K562 (cell line): ENCODE data around the gene RARRES1. TPM values are rescaled to one million over a fixed set of nuclear protein-coding genes. Genes with fewer than 3 reads are reported as not detected.

Experiments
- CCNT2 ChIP-seq: IDR thresholded peaks from 2 replicates; pipeline ENCODE4 v1.6.1; 2011; ENCODE audit warnings: borderline replicate concordance, low read depth, mild to moderate bottlenecking, moderate library complexity, mixed read lengths, low read length; ENCODE audit not compliant: insufficient read length; ENCODE audit errors: extremely low read depth
- CHCHD3 ChIP-seq: fragments of 250-450 bp; sonication (Bioruptor Pico); IDR thresholded peaks from 2 replicates; pipeline ENCODE4 v2.1.2; 2022; ENCODE audit warnings: mild to moderate bottlenecking
- CHD7 ChIP-seq: fragments of 200-600 bp; sonication (generic); IDR thresholded peaks from one replicate; pipeline ENCODE4 v1.6.1; 2012; ENCODE audit warnings: mild to moderate bottlenecking, low read depth, low read length, inconsistent platforms
- GTF2E2 ChIP-seq: fragments of 200-800 bp; sonication (Bioruptor generic); IDR thresholded peaks from 2 replicates; pipeline ENCODE4 v1.6.1; 2016; ENCODE audit warnings: missing genetic modification characterization, missing compliant biosample characterization
- HBP1 ChIP-seq: fragments of 450-650 bp; formaldehyde crosslinking; IDR thresholded peaks from 2 replicates; pipeline ENCODE4 v1.4.0; 2022; ENCODE audit warnings: missing genetic modification characterization
- NCOA1 ChIP-seq: fragments of 450-650 bp; IDR thresholded peaks from 2 replicates; pipeline ENCODE4 v1.6.1; 2016; ENCODE audit warnings: low read depth
- NR2C1 ChIP-seq, 2 experiments: fragments of 450-650 bp; IDR thresholded peaks; 2 replicates each; pipeline ENCODE4 v1.6.1; 2017; ENCODE audit warnings: mild to moderate bottlenecking in 2 of 2, antibody characterized with exemption in 1 of 2, inconsistent platforms in 1 of 2, missing compliant biosample characterization in 1 of 2, missing genetic modification characterization in 1 of 2
- NR3C1 ChIP-seq: sonication (generic); formaldehyde crosslinking; IDR thresholded peaks from 2 replicates; pipeline ENCODE4 v1.8.1; 2022; ENCODE audit warnings: missing genetic modification reagents
- PBX2 ChIP-seq, 2 experiments: IDR thresholded peaks in 1 of 2; conservative IDR thresholded peaks in 1 of 2; 2 replicates each; pipeline ENCODE4 v1.6.1; 2016; ENCODE audit warnings: low read depth in 2 of 2, mild to moderate bottlenecking in 1 of 2, missing compliant biosample characterization in 1 of 2, missing genetic modification characterization in 1 of 2, moderate library complexity in 1 of 2
- PHB2 ChIP-seq: fragments of 450-650 bp; IDR thresholded peaks from 2 replicates; pipeline ENCODE4 v1.6.1; 2017; ENCODE audit warnings: low read depth
- ZNF384 ChIP-seq: IDR thresholded peaks from 2 replicates; pipeline ENCODE4 v1.6.1; 2012; ENCODE audit warnings: low read depth, low read length, improper control_type of control experiment
- ZNF583 ChIP-seq: fragments of 250-450 bp; sonication (Bioruptor Pico); IDR thresholded peaks from 2 replicates; pipeline ENCODE4 v1.4.0; 2020
- ZNF830 ChIP-seq: fragments of 250-450 bp; sonication (Bioruptor Pico); IDR thresholded peaks from 2 replicates; pipeline ENCODE4 v1.5.0; 2021; ENCODE audit warnings: mild to moderate bottlenecking
- polyA plus RNA-seq, 8 experiments: library from polyadenylated mRNA; depleted of rRNA in 4 of 8; stranded (reverse) in 5 of 8; unstranded in 3 of 8; fragments of >200 nt; fragmentation: Nextera tagmentation in 2 of 8; fragmentation: Illumina TruSeq in 1 of 8; extraction: Ambion mirVana in 2 of 8; extraction: Trizol in 1 of 8; gene quantifications; 2 replicates each; pipeline versions ENCODE4 v1.2.1 to v1.2.3, GENCODE V29; 2011 to 2014; ENCODE audit warnings: inconsistent platforms in 1 of 8, missing spikeins in 1 of 8
- total RNA-seq, 7 experiments: library from RNA; depleted of rRNA in 6 of 7; stranded (reverse); fragments of >200 nt in 6 of 7; fragmentation: Illumina TruSeq in 2 of 7; extraction: Trizol in 2 of 7; gene quantifications; 2 replicates each; pipeline versions ENCODE4 v1.2.1 to v1.2.3, GENCODE V29; 2011 to 2021; ENCODE audit warnings: low replicate concordance in 1 of 7

Gene RARRES1
- total and polyA plus RNA-seq, 9 of the 15 experiments (the other 6 are each of a cell fraction or from before 2014, with no cell fraction given) = not detected

- TF ChIP-seq HBP1 (no peak), CCNT2 (peak; percentile 73), ZNF830 (CRISPR knock-in tag) (no peak), NR3C1 (CRISPR knock-in tag) (no peak), ZNF384 (peak; percentile 96), PHB2 (peak; percentile 73; the same call in 1 of the 2 replicates), GTF2E2 (tag) (no peak), ZNF583 (no peak), PBX2 (CRISPR knock-in tag; IDR thresholded peaks at IDR 0.05; ENCODE audit: low read depth) (no peak), PBX2 (tag; conservative IDR thresholded peaks at IDR 0.05; ENCODE audit: low read depth) (no peak), NCOA1 (peak; percentile 64; the same call in 1 of the 2 replicates), NR2C1 (IDR thresholded peaks at IDR 0.05) (peak; percentile 38), NR2C1 (tag; IDR thresholded peaks at IDR 0.05) (no peak), CHCHD3 (CRISPR knock-in tag) (no peak), CHD7 (no peak)
These were observed 52.7 kb downstream of the RARRES1 start (continued) for GRCh38 chr3:158679547-158680000.
